SW480 (cell line): ENCODE data around the gene SP2.

ENCODE experiments used
- DNase-seq: peaks from one replicate; pipeline ENCODE4 v3.0.0-alpha.2; 2016; ENCODE audit warnings: low spot score

SP2 gene

GRCh38 chr17:47895856-47896671 is at the start of gene SP2:
TSS of gene SP2 (plus strand) at chr17:47896236. CDS start at chr17:47896287, 51 bp downstream.
- peak; percentile 100 for DNase-seq

- peak; percentile 22 for DNase-seq
These were observed 49.2 kb upstream of the SP2 start for GRCh38 chr17:47846716-47847340.

- DNase-seq: no peak
These were observed 48.5 kb upstream of the SP2 start for GRCh38 chr17:47847341-47848197.

GRCh38 chr17:47848198-47848513 is 47.9 kb upstream of the SP2 start:
- no peak for DNase-seq

- peak; percentile 49 for DNase-seq
These were observed 45.7 kb upstream of the SP2 start for GRCh38 chr17:47850373-47850691.

GRCh38 chr17:47850692-47851573 is 45.1 kb upstream of the SP2 start, which contains the start of gene SP6:
TSS of gene SP6 (minus strand) at chr17:47851163. CDS start at chr17:47848429, 2,734 bp downstream.
- peak; percentile 92 for DNase-seq

- no peak for DNase-seq
These were observed 44.3 kb upstream of the SP2 start for GRCh38 chr17:47851764-47852112.

- no peak for DNase-seq
These were observed 43.7 kb upstream of the SP2 start for GRCh38 chr17:47852113-47852949.

GRCh38 chr17:47853616-47854015 is 42.4 kb upstream of the SP2 start:
- no peak for DNase-seq

- DNase-seq: no peak
These were observed 40.3 kb upstream of the SP2 start for GRCh38 chr17:47855737-47856136.

GRCh38 chr17:47856830-47857229 is 39.2 kb upstream of the SP2 start:
- no peak for DNase-seq

- DNase-seq: no peak
These were observed 38.2 kb upstream of the SP2 start for GRCh38 chr17:47857551-47858455.

GRCh38 chr17:47860386-47860785 is 35.6 kb upstream of the SP2 start:
- DNase-seq: no peak

- peak; percentile 70 for DNase-seq
These were observed 33.2 kb upstream of the SP2 start for GRCh38 chr17:47862621-47863440.

- DNase-seq: no peak
These were observed 31.2 kb upstream of the SP2 start for GRCh38 chr17:47864791-47865216.

- peak; percentile 56 for DNase-seq
These were observed 29.1 kb upstream of the SP2 start for GRCh38 chr17:47866941-47867340.

- DNase-seq: no peak
These were observed 28.1 kb upstream of the SP2 start for GRCh38 chr17:47867813-47868533.

- peak; percentile 30 for DNase-seq
These were observed 26.9 kb upstream of the SP2 start for GRCh38 chr17:47869114-47869513.
